HCT116 (cell line): ENCODE results near the gene FKBP5. TPM values are rescaled to one million over a fixed set of nuclear protein-coding genes. Genes with fewer than 3 reads are reported as not detected.

Experiments
- ATAC-seq: fragments of 200-7000 bp; cut with Tn5 transposase; 2 replicates; pipeline ENCODE4 v1.9.1; 2020; ENCODE audit warnings: mild to moderate bottlenecking, moderate library complexity
- BruUV-seq: library from RNA; stranded (reverse); fragments of 400-500 nt; replicated peaks from 2 replicates; lab custom pipeline; 2021; lab: Mats Ljungman, UMichigan
- CTCF ChIA-PET: fragments of 300-600 bp; sonication (Branson Sonifier 250); formaldehyde crosslinking; loops from one replicate; lab custom pipeline; 2021; ENCODE audit warnings: antibody characterized with exemption; lab: Charles Lee
- POLR2A ChIA-PET: fragments of 300-600, 350-600 bp; sonication (Branson Sonifier 250); formaldehyde crosslinking; loops from one replicate; lab custom pipeline; 2021; ENCODE audit warnings: antibody characterized with exemption; lab: Charles Lee
- RAD21 ChIA-PET, 2 experiments: fragments of 300-600 bp; sonication (Branson Sonifier 250); formaldehyde crosslinking; loops; one replicate each; lab custom pipeline; 2023; ENCODE audit warnings: low total read pairs in 2 of 2; ENCODE audit not compliant: uncharacterized antibody in 2 of 2, unreplicated experiment in 2 of 2, low non-redundant PET in 1 of 2; lab: Charles Lee
- DNase-seq: peaks from one replicate; pipeline ENCODE4 v3.0.0-alpha.2; 2010; ENCODE audit warnings: low read depth, low spot score
- H2AFZ ChIP-seq: fragments of 200-600 bp; shearing (Covaris generic), sonication (generic); 2 replicates; pipeline ENCODE4 v1.6.1; 2017; ENCODE audit warnings: low read depth, mixed run types, mixed read lengths, antibody characterized with exemption, low read length; ENCODE audit not compliant: poor library complexity, severe bottlenecking
- H3K27ac ChIP-seq: 2 replicates; pipeline ENCODE4 v1.5.1; 2012; ENCODE audit warnings: low read depth, low read length
- H3K27me3 ChIP-seq: fragments of 200-600 bp; sonication (generic); 2 replicates; pipeline ENCODE4 v1.6.1; 2016; ENCODE audit warnings: mixed run types, low read length, mixed read lengths; ENCODE audit not compliant: insufficient read depth
- H3K36me3 ChIP-seq, 2 experiments: fragments of 200-500 bp in 1 of 2; fragments of 200-600 bp in 1 of 2; sonication (Bioruptor generic) in 1 of 2; sonication (generic) in 1 of 2; 2 replicates each; pipeline versions ENCODE4 v1.5.1 to v1.6.1; 2014 to 2016; ENCODE audit warnings: low read length in 2 of 2, inconsistent platforms in 1 of 2, mixed read lengths in 1 of 2, mixed run types in 1 of 2; ENCODE audit not compliant: insufficient read depth in 2 of 2, control insufficient read depth in 1 of 2
- H3K4me1 ChIP-seq, 2 experiments: fragments of 200-600 bp in 1 of 2; sonication (generic) in 1 of 2; 2 replicates each; pipeline versions ENCODE4 v1.5.1 to v1.6.1; 2012 to 2017; ENCODE audit warnings: low read length in 2 of 2, inconsistent platforms in 1 of 2, mild to moderate bottlenecking in 1 of 2, mixed read lengths in 1 of 2, mixed run types in 1 of 2, moderate library complexity in 1 of 2; ENCODE audit not compliant: insufficient read depth in 2 of 2, control insufficient read depth in 1 of 2
- H3K4me2 ChIP-seq: fragments of 200-600 bp; sonication (generic); 2 replicates; pipeline ENCODE4 v1.6.1; 2017; ENCODE audit warnings: mixed run types, low read length, mixed read lengths
- H3K4me3 ChIP-seq, 2 experiments: fragments of 200-600 bp in 1 of 2; sonication (generic) in 1 of 2; replicated peaks in 1 of 2; 2 replicates each; pipeline ENCODE4 v1.5.1; 2011 to 2016; ENCODE audit warnings: low read length in 2 of 2, control low read depth in 1 of 2, low read depth in 1 of 2, mild to moderate bottlenecking in 1 of 2, mixed read lengths in 1 of 2, mixed run types in 1 of 2
- H3K79me2 ChIP-seq: fragments of 200-600 bp; sonication (generic); 2 replicates; pipeline ENCODE4 v1.6.1; 2017; ENCODE audit warnings: mild to moderate bottlenecking, mixed run types, low read length, moderate library complexity, mixed read lengths; ENCODE audit not compliant: insufficient read depth
- H3K9ac ChIP-seq: fragments of 200-600 bp; sonication (generic); 2 replicates; pipeline ENCODE4 v1.6.1; 2016; ENCODE audit warnings: low read length, mixed read lengths
- H3K9me2 ChIP-seq: fragments of 200-600 bp; sonication (generic), shearing (Covaris generic); 2 replicates; pipeline ENCODE4 v1.6.1; 2017; ENCODE audit warnings: mixed run types, mild to moderate bottlenecking, moderate library complexity; ENCODE audit not compliant: insufficient read depth
- H3K9me3 ChIP-seq, 2 experiments: fragments of 200-500 bp in 1 of 2; fragments of 200-600 bp in 1 of 2; sonication (Bioruptor generic) in 1 of 2; sonication (generic) in 1 of 2; 2 replicates each; pipeline ENCODE4 v1.6.1; 2014 to 2017; ENCODE audit warnings: low read length in 2 of 2, mixed read lengths in 2 of 2, inconsistent platforms in 1 of 2, low read depth in 1 of 2, mild to moderate bottlenecking in 1 of 2, mixed run types in 1 of 2, moderate library complexity in 1 of 2; ENCODE audit not compliant: control insufficient read depth in 1 of 2, insufficient read depth in 1 of 2
- H4K20me1 ChIP-seq: fragments of 200-600 bp; sonication (generic), shearing (Covaris generic); 2 replicates; pipeline ENCODE4 v1.6.1; 2017; ENCODE audit warnings: mixed run types, mild to moderate bottlenecking, moderate library complexity; ENCODE audit not compliant: insufficient read depth
- ATF3 ChIP-seq: IDR thresholded peaks from 2 replicates; pipeline ENCODE4 v1.6.1; 2012
- CTCF ChIP-seq, 3 experiments: fragments of 200-600 bp in 1 of 3; sonication (generic) in 1 of 3; IDR thresholded peaks in 2 of 3; conservative IDR thresholded peaks in 1 of 3; 2 replicates each; pipeline ENCODE4 v1.5.1; 2012 to 2017; ENCODE audit warnings: low read depth in 2 of 3, low read length in 2 of 3, antibody characterized with exemption in 1 of 3, borderline replicate concordance in 1 of 3, control low read depth in 1 of 3, mild to moderate bottlenecking in 1 of 3, mixed read lengths in 1 of 3, mixed run types in 1 of 3, moderate library complexity in 1 of 3; ENCODE audit not compliant: insufficient read depth in 1 of 3
- EZH2phosphoT487 ChIP-seq: fragments of 200-600 bp; IDR thresholded peaks from 2 replicates; pipeline ENCODE4 v1.6.1; 2018; ENCODE audit warnings: antibody characterized with exemption, borderline replicate concordance
- FOSL1 ChIP-seq: IDR thresholded peaks from 2 replicates; pipeline ENCODE4 v1.6.1; 2012; ENCODE audit warnings: low read depth
- JUND ChIP-seq: IDR thresholded peaks from 2 replicates; pipeline ENCODE4 v1.6.1; 2012
- POLR2A ChIP-seq: IDR thresholded peaks from 2 replicates; pipeline ENCODE4 v1.7.0; 2011; ENCODE audit warnings: borderline replicate concordance; ENCODE audit not compliant: insufficient read depth, insufficient read length; ENCODE audit errors: extremely low read depth
- POLR2AphosphoS5 ChIP-seq: IDR thresholded peaks from 2 replicates; pipeline ENCODE4 v1.6.1; 2011; ENCODE audit warnings: mild to moderate bottlenecking, low read depth, low read length, moderate library complexity
- RAD21 ChIP-seq: IDR thresholded peaks from 2 replicates; pipeline ENCODE4 v1.6.1; 2012; ENCODE audit warnings: low read depth, mild to moderate bottlenecking
- SRF ChIP-seq: IDR thresholded peaks from 2 replicates; pipeline ENCODE4 v1.6.1; 2012; ENCODE audit warnings: low read depth
- TCF7L2 ChIP-seq: IDR thresholded peaks from 2 replicates; pipeline ENCODE4 v1.7.0; 2011; ENCODE audit warnings: borderline replicate concordance, inconsistent platforms; ENCODE audit not compliant: insufficient read depth, insufficient read length; ENCODE audit errors: extremely low read depth
- ZFX ChIP-seq: fragments of 450-650 bp; IDR thresholded peaks from 2 replicates; pipeline ENCODE4 v1.6.1; 2017
- intact Hi-C: fragments of 100-400 bp; cut with micrococcal nuclease; formaldehyde crosslinking; loops from 2 replicates; pipeline ENCODE4 v1.10.0; 2022
- total RNA-seq: library from RNA; stranded (reverse); gene quantifications from one replicate; pipeline ENCODE4 v1.2.1, GENCODE V29; 2021; ENCODE audit not compliant: unreplicated experiment

The FKBP5 gene
- total RNA-seq, 1 experiment from 2014 or later, result 50.3 TPM

- Histone ChIP-seq H2AFZ (no peak overlapping the region), H3K36me3 (no peaks in the 10 kb centered on the region), H3K79me2 (no peaks in the 10 kb centered on the region), H3K4me3 (no peak overlapping the region), H3K4me1 (0 out of 4 replicates have a peak, but pooled peaks cover 0 to 6% of the 10 kb centered on the region in 2 experiments), H3K27me3 (no peaks in the 10 kb centered on the region), H3K9ac (no peak overlapping the region), H3K4me2 (no peak overlapping the region), H3K9me3 (no peaks in the 10 kb centered on the region), H3K9me2 (no peaks in the 10 kb centered on the region), H4K20me1 (no peaks in the 10 kb centered on the region), H3K27ac (no peak overlapping the region)
- ATAC-seq (no peak), DNase-seq (no peak)
- CTCF ChIA-PET, result no interaction called here
- TF ChIP-seq TCF7L2 (no peak), ATF3 (no peak), POLR2AphosphoS5 (no peak), POLR2A (no peak), FOSL1 (no peak), ZFX (no peak), RAD21 (no peak), SRF (no peak), EZH2phosphoT487 (no peak), JUND (no peak), CTCF (IDR thresholded peaks at IDR 0.05 in 2 of 3, conservative IDR thresholded peaks at IDR 0.05 in 1 of 3; ENCODE audit: borderline replicate concordance in 1 of 3, insufficient read depth in 1 of 3, low read depth in 2 of 3, low read length in 2 of 3) (no peak)
- intact Hi-C loops, result no loop called here
- RAD21 ChIA-PET, result no interaction called here
- POLR2A ChIA-PET, result no interaction called here
- BruUV-seq, result no TSS peak
Observed at GRCh38 chr6:35719404-35719829, 30.7 kb upstream of the FKBP5 start.
